K562 (cell line): ENCODE results near the gene FITM1. TPM values are rescaled to one million over a fixed set of nuclear protein-coding genes. Genes with fewer than 3 reads are reported as not detected.

ENCODE experiments used
- BRD9 ChIP-seq: fragments of 450-650 bp; IDR thresholded peaks from 2 replicates; pipeline ENCODE4 v1.6.1; 2018; ENCODE audit warnings: low read depth; ENCODE audit not compliant: partially characterized antibody
- CBFA2T3 ChIP-seq: fragments of 450-650 bp; IDR thresholded peaks from 2 replicates; pipeline ENCODE4 v1.6.1; 2017
- CREM ChIP-seq: IDR thresholded peaks from 2 replicates; pipeline ENCODE4 v1.6.1; 2014; ENCODE audit warnings: antibody characterized with exemption, low read depth
- FOXO4 ChIP-seq: fragments of 450-650 bp; formaldehyde crosslinking; IDR thresholded peaks from 2 replicates; pipeline ENCODE4 v1.4.0; 2020; ENCODE audit warnings: mild to moderate bottlenecking, moderate library complexity
- GABPB2 ChIP-seq: fragments of 250-450 bp; sonication (Bioruptor Pico); conservative IDR thresholded peaks from 2 replicates; pipeline ENCODE4 v1.5.1; 2021; ENCODE audit warnings: mild to moderate bottlenecking
- MYC ChIP-seq, 2 experiments: fragments of 250-450 bp in 1 of 2; sonication (Bioruptor Pico) in 1 of 2; IDR thresholded peaks; 2 replicates each; pipeline versions ENCODE4 v1.5.1 to v1.6.1; 2012 to 2021; ENCODE audit warnings: low read depth in 2 of 2, borderline replicate concordance in 1 of 2, improper control_type of control experiment in 1 of 2, low read length in 1 of 2, mild to moderate bottlenecking in 1 of 2, moderate library complexity in 1 of 2
- NFIC ChIP-seq: fragments of 450-650 bp; IDR thresholded peaks from 2 replicates; pipeline ENCODE4 v1.6.1; 2017; ENCODE audit warnings: mild to moderate bottlenecking, inconsistent platforms
- POLR2G ChIP-seq: fragments of 200-400 bp; formaldehyde crosslinking; IDR thresholded peaks from 2 replicates; pipeline ENCODE4 v1.6.1; 2017; ENCODE audit warnings: low read depth, mild to moderate bottlenecking, antibody characterized with exemption, low read length, moderate library complexity
- RREB1 ChIP-seq: fragments of 250-450 bp; sonication (Bioruptor Pico); IDR thresholded peaks from 2 replicates; pipeline ENCODE4 v1.4.0; 2020
- ZNF24 ChIP-seq: fragments of 450-650 bp; IDR thresholded peaks from 2 replicates; pipeline ENCODE4 v1.6.1; 2016
- ZNF436 ChIP-seq: fragments of 250-450, 450-650 bp; sonication (Bioruptor Pico); formaldehyde crosslinking; IDR thresholded peaks from 2 replicates; pipeline ENCODE4 v1.7.0; 2020; ENCODE audit warnings: mild to moderate bottlenecking
- ZNF592 ChIP-seq: fragments of 450-650 bp; IDR thresholded peaks from 2 replicates; pipeline ENCODE4 v1.6.1; 2017; ENCODE audit warnings: antibody characterized with exemption, mild to moderate bottlenecking
- polyA plus RNA-seq, 8 experiments: library from polyadenylated mRNA; depleted of rRNA in 4 of 8; stranded (reverse) in 5 of 8; unstranded in 3 of 8; fragments of >200 nt; fragmentation: Nextera tagmentation in 2 of 8; fragmentation: Illumina TruSeq in 1 of 8; extraction: Ambion mirVana in 2 of 8; extraction: Trizol in 1 of 8; gene quantifications; 2 replicates each; pipeline versions ENCODE4 v1.2.1 to v1.2.3, GENCODE V29; 2011 to 2014; ENCODE audit warnings: inconsistent platforms in 1 of 8, missing spikeins in 1 of 8
- total RNA-seq, 7 experiments: library from RNA; depleted of rRNA in 6 of 7; stranded (reverse); fragments of >200 nt in 6 of 7; fragmentation: Illumina TruSeq in 2 of 7; extraction: Trizol in 2 of 7; gene quantifications; 2 replicates each; pipeline versions ENCODE4 v1.2.1 to v1.2.3, GENCODE V29; 2011 to 2021; ENCODE audit warnings: low replicate concordance in 1 of 7
- TF ChIP-seq, protein P1 (sequence below): fragments of 450-650 bp; IDR thresholded peaks from 2 replicates; pipeline ENCODE4 v1.6.1; 2017; ENCODE audit warnings: antibody characterized with exemption

Gene FITM1
- total and polyA plus RNA-seq, 9 of the 15 experiments (the other 6 are each of a cell fraction or from before 2014, with no cell fraction given), result 0.09 to 0.20 TPM; not detected in 7

- TF ChIP-seq POLR2G, result peak; percentile 78
- peak; percentile 63; the same call in 1 of the 2 replicates for TF ChIP-seq ZNF592
- TF ChIP-seq, protein P1, sequence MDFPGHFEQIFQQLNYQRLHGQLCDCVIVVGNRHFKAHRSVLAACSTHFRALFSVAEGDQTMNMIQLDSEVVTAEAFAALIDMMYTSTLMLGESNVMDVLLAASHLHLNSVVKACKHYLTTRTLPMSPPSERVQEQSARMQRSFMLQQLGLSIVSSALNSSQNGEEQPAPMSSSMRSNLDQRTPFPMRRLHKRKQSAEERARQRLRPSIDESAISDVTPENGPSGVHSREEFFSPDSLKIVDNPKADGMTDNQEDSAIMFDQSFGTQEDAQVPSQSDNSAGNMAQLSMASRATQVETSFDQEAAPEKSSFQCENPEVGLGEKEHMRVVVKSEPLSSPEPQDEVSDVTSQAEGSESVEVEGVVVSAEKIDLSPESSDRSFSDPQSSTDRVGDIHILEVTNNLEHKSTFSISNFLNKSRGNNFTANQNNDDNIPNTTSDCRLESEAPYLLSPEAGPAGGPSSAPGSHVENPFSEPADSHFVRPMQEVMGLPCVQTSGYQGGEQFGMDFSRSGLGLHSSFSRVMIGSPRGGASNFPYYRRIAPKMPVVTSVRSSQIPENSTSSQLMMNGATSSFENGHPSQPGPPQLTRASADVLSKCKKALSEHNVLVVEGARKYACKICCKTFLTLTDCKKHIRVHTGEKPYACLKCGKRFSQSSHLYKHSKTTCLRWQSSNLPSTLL, result no peak
- TF ChIP-seq ZNF436 (CRISPR knock-in tag), result no peak
- TF ChIP-seq GABPB2 (CRISPR knock-in tag), result no peak
- no peak for TF ChIP-seq CBFA2T3
- no peak for TF ChIP-seq RREB1 (CRISPR knock-in tag)
- TF ChIP-seq FOXO4 (CRISPR knock-in tag), result no peak
- no peak for TF ChIP-seq ZNF24
- no peak for TF ChIP-seq BRD9
- peak; percentile 52 for TF ChIP-seq CREM
- TF ChIP-seq NFIC, result 0 out of 2 replicates have a peak, but pooled peaks have one; percentile 10
- TF ChIP-seq MYC (IDR thresholded peaks at IDR 0.05; ENCODE audit: low read depth, low read length), result 0 out of 2 replicates have a peak, but pooled peaks have one; percentile 15
- TF ChIP-seq MYC (CRISPR knock-in tag; IDR thresholded peaks at IDR 0.05; ENCODE audit: borderline replicate concordance, low read depth), result no peak
Measured at GRCh38 chr14:24080888-24081738, 49.3 kb upstream of the FITM1 start (continued).
